GM12873 (cell line): Measurements from ENCODE around the gene RARB.

Experiments
- CTCF ChIP-seq: IDR thresholded peaks from 2 replicates; pipeline ENCODE4 v1.5.1; 2012; ENCODE audit warnings: low read depth, mild to moderate bottlenecking, moderate library complexity, low read length, control low read depth; ENCODE audit not compliant: insufficient read depth; ENCODE audit errors: missing control alignments

Gene RARB

GRCh38 chr3:25578059-25578458 lies 150.0 kb downstream of the RARB start:
- TF ChIP-seq CTCF = no peak

GRCh38 chr3:25580534-25580933 lies 152.5 kb downstream of the RARB start:
- no peak for TF ChIP-seq CTCF

GRCh38 chr3:25581335-25581734 lies 153.3 kb downstream of the RARB start:
- TF ChIP-seq CTCF = no peak

- no peak for TF ChIP-seq CTCF
Measured at GRCh38 chr3:25581823-25582222, 153.8 kb downstream of the RARB start.

- no peak for TF ChIP-seq CTCF
Measured at GRCh38 chr3:25582242-25582641, 154.2 kb downstream of the RARB start.

- no peak for TF ChIP-seq CTCF
Measured at GRCh38 chr3:25583343-25583742, 155.3 kb downstream of the RARB start.

GRCh38 chr3:25584011-25584789 lies 156.1 kb downstream of the RARB start:
- TF ChIP-seq CTCF = no peak
